ENCODE measurements around the gene CHMP6. TPM values are rescaled to one million over a fixed set of nuclear protein-coding genes. Genes with fewer than 3 reads are reported as not detected.

Gene CHMP6
- total and polyA plus RNA-seq, 5 experiments from 2014 or later, result 40.1 to 47.6 (median 41.6) TPM

- POLR2A ChIA-PET, result interaction anchor here (1.1 kb wide), 1 partner anchor 553 kb away, joined by 3 read pairs; no protein-coding TSS in a partner anchor
- ATAC-seq (peak; percentile 79 to 90), DNase-seq (peak in 8 of 10 donors; percentile 19 to 68 (median 54))
- H3K36me3 Mint-ChIP-seq, result no peaks in the 10 kb centered on the region
- H3K9me3 Mint-ChIP-seq, result no peaks in the 10 kb centered on the region
- H3K4me3 Mint-ChIP-seq, result peak overlapping the region in 4 of 10 donors; percentile 33 to 63 (median 50)
- H3K4me1 Mint-ChIP-seq, result peaks cover 8 to 12% (median 10%) of the 10 kb centered on the region in 4 donors
- H3K27ac Mint-ChIP-seq, result peak overlapping the region in 1 of 10 donors; percentile 27
- peaks cover 6 to 34% (median 9%) of the 10 kb centered on the region in 5 donors for H3K27me3 Mint-ChIP-seq
Observed at GRCh38 chr17:80981062-80981902, 10.4 kb upstream of the CHMP6 start.

- POLR2A ChIA-PET, result interaction anchor here (1.1 to 1.2 kb wide), 2 partner anchors 554 to 555 kb away, joined by 3 read pairs; no protein-coding TSS in a partner anchor
- Mint-ChIP-seq H3K27ac (no peak overlapping the region), H3K4me1 (peaks cover 8 to 14% (median 11%) of the 10 kb centered on the region in 4 donors), H3K36me3 (no peaks in the 10 kb centered on the region), H3K27me3 (peaks cover 6 to 32% (median 9%) of the 10 kb centered on the region in 5 donors), H3K9me3 (no peaks in the 10 kb centered on the region), H3K4me3 (peak overlapping the region in 3 of 10 donors; percentile 23 to 54 (median 26))
- ATAC-seq, result no peak
- no peak for DNase-seq
Observed at GRCh38 chr17:80981929-80982425, 9.7 kb upstream of the CHMP6 start.

GRCh38 chr17:80982426-80982974 lies 9.1 kb upstream of the CHMP6 start:
- H3K4me1 Mint-ChIP-seq, result peaks cover 8 to 19% (median 11%) of the 10 kb centered on the region in 4 donors
- DNase-seq, result no peak
- ATAC-seq, result no peak
- H3K36me3 Mint-ChIP-seq, result no peaks in the 10 kb centered on the region
- H3K27me3 Mint-ChIP-seq, result peaks cover 6 to 28% (median 9%) of the 10 kb centered on the region in 5 donors
- no peaks in the 10 kb centered on the region for H3K9me3 Mint-ChIP-seq
- POLR2A ChIA-PET, result interaction anchor here (1.2 kb wide), 1 partner anchor 556 kb away, joined by 3 read pairs; no protein-coding TSS in a partner anchor
- H3K27ac Mint-ChIP-seq, result peak overlapping the region in 1 of 10 donors; percentile 45
- peak overlapping the region in 1 of 10 donors; percentile 26 for H3K4me3 Mint-ChIP-seq

- peaks cover 8 to 22% (median 11%) of the 10 kb centered on the region in 4 donors for H3K4me1 Mint-ChIP-seq
- POLR2A ChIA-PET, result interaction anchor here (1.4 kb wide), 1 partner anchor 118 kb away, joined by 3 read pairs; no protein-coding TSS in a partner anchor
- no peaks in the 10 kb centered on the region for H3K9me3 Mint-ChIP-seq
- H3K36me3 Mint-ChIP-seq, result no peaks in the 10 kb centered on the region
- no peak for ATAC-seq
- H3K4me3 Mint-ChIP-seq, result no peak overlapping the region
- no peak overlapping the region for H3K27ac Mint-ChIP-seq
- no peak for DNase-seq
- H3K27me3 Mint-ChIP-seq, result peaks cover 6 to 27% (median 9%) of the 10 kb centered on the region in 5 donors
Observed at GRCh38 chr17:80983545-80983944, 8.1 kb upstream of the CHMP6 start.

GRCh38 chr17:80984749-80985148 lies 6.9 kb upstream of the CHMP6 start:
- peaks cover 6 to 17% (median 9%) of the 10 kb centered on the region in 5 donors for H3K27me3 Mint-ChIP-seq
- H3K4me3 Mint-ChIP-seq, result no peak overlapping the region
- no peak overlapping the region for H3K27ac Mint-ChIP-seq
- no peak for ATAC-seq
- DNase-seq, result no peak
- no peaks in the 10 kb centered on the region for H3K36me3 Mint-ChIP-seq
- POLR2A ChIA-PET, result interaction anchor here (1.4 kb wide), 1 partner anchor 117 kb away, joined by 3 read pairs; no protein-coding TSS in a partner anchor
- peaks cover 8 to 32% (median 18%) of the 10 kb centered on the region in 4 donors for H3K4me1 Mint-ChIP-seq
- no peaks in the 10 kb centered on the region for H3K9me3 Mint-ChIP-seq

GRCh38 chr17:80986046-80986445 lies 5.6 kb upstream of the CHMP6 start:
- no peak for ATAC-seq
- no peak for DNase-seq
- Mint-ChIP-seq H3K9me3 (no peaks in the 10 kb centered on the region), H3K4me3 (no peak overlapping the region), H3K27me3 (peaks cover 0 to 6% (median 0%) of the 10 kb centered on the region in 5 donors), H3K36me3 (no peaks in the 10 kb centered on the region), H3K27ac (no peak overlapping the region), H3K4me1 (peaks cover 1 to 34% (median 13%) of the 10 kb centered on the region in 4 donors)
- POLR2A ChIA-PET, result interaction anchor here (0.7 kb wide), 1 partner anchor 768 kb away, joined by 3 read pairs; no protein-coding TSS in a partner anchor

GRCh38 chr17:80986816-80987475 lies 4.7 kb upstream of the CHMP6 start:
- Mint-ChIP-seq H3K36me3 (no peaks in the 10 kb centered on the region), H3K4me3 (no peak overlapping the region), H3K9me3 (no peaks in the 10 kb centered on the region), H3K27ac (no peak overlapping the region), H3K4me1 (peaks cover 1 to 37% (median 13%) of the 10 kb centered on the region in 4 donors), H3K27me3 (peaks cover 0 to 6% (median 0%) of the 10 kb centered on the region in 5 donors)
- POLR2A ChIA-PET, result no interaction called here
- DNase-seq (no peak), ATAC-seq (no peak)

- Mint-ChIP-seq H3K27me3 (peaks cover 0 to 1% (median 0%) of the 10 kb centered on the region in 5 donors), H3K4me1 (peaks cover 4 to 40% (median 17%) of the 10 kb centered on the region in 4 donors), H3K4me3 (no peak overlapping the region), H3K9me3 (no peaks in the 10 kb centered on the region), H3K36me3 (no peaks in the 10 kb centered on the region), H3K27ac (no peak overlapping the region)
- POLR2A ChIA-PET, result interaction anchor here (0.8 kb wide), 1 partner anchor 15 kb away, joined by 5 read pairs; no protein-coding TSS in a partner anchor
- DNase-seq (no peak), ATAC-seq (no peak)
Observed at GRCh38 chr17:80987941-80988461, 3.6 kb upstream of the CHMP6 start.

GRCh38 chr17:80989586-80989913 lies 2.1 kb upstream of the CHMP6 start:
- Mint-ChIP-seq H3K4me1 (peaks cover 10 to 46% (median 27%) of the 10 kb centered on the region in 4 donors), H3K27me3 (peaks cover 0 to 1% (median 0%) of the 10 kb centered on the region in 5 donors), H3K27ac (peak overlapping the region in 2 of 10 donors; percentile 8 to 36), H3K4me3 (peak overlapping the region in 7 of 10 donors; percentile 9 to 89 (median 77)), H3K36me3 (no peaks in the 10 kb centered on the region), H3K9me3 (no peaks in the 10 kb centered on the region)
- POLR2A ChIA-PET, result interaction anchor here (1.0 kb wide), 2 partner anchors 112 to 494 kb away, joined by 3 to 4 read pairs; no protein-coding TSS in a partner anchor
- ATAC-seq, result no peak
- DNase-seq, result no peak

- Mint-ChIP-seq H3K4me1 (peaks cover 12 to 46% (median 29%) of the 10 kb centered on the region in 4 donors), H3K27me3 (no peaks in the 10 kb centered on the region), H3K27ac (peak overlapping the region; percentile 56 to 90 (median 86)), H3K36me3 (peaks cover 0 to 10% (median 5%) of the 10 kb centered on the region in 3 donors), H3K9me3 (no peaks in the 10 kb centered on the region), H3K4me3 (peak overlapping the region; percentile 78 to 89 (median 80))
- no peak for DNase-seq
- POLR2A ChIA-PET, result interaction anchor here (0.6 to 4.6 kb wide), 10 partner anchors 13 to 610 kb away, joined by 3 to 29 read pairs (median 4); no protein-coding TSS in a partner anchor
- ATAC-seq, result peak; percentile 3 to 58
Observed at GRCh38 chr17:80990921-80991644, 558 bp upstream of the CHMP6 start.
